Measurements from ENCODE around the gene CERS6.

- TF ChIP-seq, protein P1, sequence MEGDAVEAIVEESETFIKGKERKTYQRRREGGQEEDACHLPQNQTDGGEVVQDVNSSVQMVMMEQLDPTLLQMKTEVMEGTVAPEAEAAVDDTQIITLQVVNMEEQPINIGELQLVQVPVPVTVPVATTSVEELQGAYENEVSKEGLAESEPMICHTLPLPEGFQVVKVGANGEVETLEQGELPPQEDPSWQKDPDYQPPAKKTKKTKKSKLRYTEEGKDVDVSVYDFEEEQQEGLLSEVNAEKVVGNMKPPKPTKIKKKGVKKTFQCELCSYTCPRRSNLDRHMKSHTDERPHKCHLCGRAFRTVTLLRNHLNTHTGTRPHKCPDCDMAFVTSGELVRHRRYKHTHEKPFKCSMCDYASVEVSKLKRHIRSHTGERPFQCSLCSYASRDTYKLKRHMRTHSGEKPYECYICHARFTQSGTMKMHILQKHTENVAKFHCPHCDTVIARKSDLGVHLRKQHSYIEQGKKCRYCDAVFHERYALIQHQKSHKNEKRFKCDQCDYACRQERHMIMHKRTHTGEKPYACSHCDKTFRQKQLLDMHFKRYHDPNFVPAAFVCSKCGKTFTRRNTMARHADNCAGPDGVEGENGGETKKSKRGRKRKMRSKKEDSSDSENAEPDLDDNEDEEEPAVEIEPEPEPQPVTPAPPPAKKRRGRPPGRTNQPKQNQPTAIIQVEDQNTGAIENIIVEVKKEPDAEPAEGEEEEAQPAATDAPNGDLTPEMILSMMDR (IDR thresholded peaks at IDR 0.05; ENCODE audit: low read depth, low read length): no peak
- TF ChIP-seq POLR2A (IDR thresholded peaks at IDR 0.05; ENCODE audit: extremely low read depth, insufficient read length) (no peak), MAX (IDR thresholded peaks at IDR 0.05; ENCODE audit: low read depth, low read length) (no peak)
These were observed 43.4 kb downstream of the CERS6 start for GRCh38 chr2:168499500-168499899.
